Measurements from ENCODE around the gene DOCK10. TPM values are rescaled to one million over a fixed set of nuclear protein-coding genes. Genes with fewer than 3 reads are reported as not detected.

The DOCK10 gene
- total RNA-seq, 1 experiment from 2014 or later = 2.9 TPM

DNA sequence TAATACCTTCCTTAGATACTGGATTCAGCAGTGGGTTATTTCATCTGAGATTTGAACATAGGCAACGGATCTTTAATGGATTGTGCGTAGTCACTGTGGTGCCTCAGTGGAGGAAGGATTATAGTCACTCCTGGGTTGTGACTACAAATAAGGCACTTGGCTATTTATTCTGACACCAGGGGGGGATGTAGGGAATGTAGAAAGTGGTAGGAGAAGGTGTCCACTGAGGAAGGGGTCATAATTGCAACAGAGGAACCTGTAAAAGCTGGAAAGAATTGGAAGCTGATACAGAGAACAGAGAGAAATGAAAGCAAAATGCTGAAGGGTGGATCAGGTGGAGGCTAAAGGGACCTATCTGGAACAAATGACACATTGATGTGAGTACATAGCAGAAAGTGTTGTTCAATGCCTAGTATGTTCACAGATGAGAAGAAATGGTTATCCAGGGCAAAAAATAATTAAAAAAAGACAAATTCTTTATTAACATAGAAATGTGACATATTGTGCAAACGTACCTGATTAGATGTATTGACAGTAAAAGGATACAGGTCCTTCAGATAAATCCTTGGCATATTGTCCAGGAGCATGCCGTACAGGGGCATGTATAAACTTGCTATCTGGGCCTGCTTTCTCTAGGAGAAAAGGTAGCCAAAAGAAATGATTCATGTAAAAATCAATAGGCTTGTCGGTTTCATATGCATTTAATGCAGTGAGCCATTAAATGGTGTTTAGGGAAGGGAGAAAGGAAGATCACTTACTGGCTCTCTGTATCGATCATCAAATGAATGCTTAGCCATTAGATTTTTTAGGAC lies 234.9 kb downstream of the DOCK10 start:
- no peaks in the 10 kb centered on the region for H3K27me3 Mint-ChIP-seq (ENCODE audit: low read depth)
- no peaks in the 10 kb centered on the region for H3K4me1 Mint-ChIP-seq
- no peaks in the 10 kb centered on the region for H3K36me3 Mint-ChIP-seq
- no peak overlapping the region for H3K4me3 Mint-ChIP-seq
- peaks cover 13% of the 10 kb centered on the region for H3K9me3 Mint-ChIP-seq
- CTCF ChIA-PET = no interaction called here
- POLR2A ChIA-PET = no interaction called here
- ATAC-seq (peak; percentile 38; the same call in 1 of the 2 replicates), DNase-seq (ENCODE audit: low spot score) (no peak)
- H3K27ac Mint-ChIP-seq = no peak overlapping the region
- no peak for TF ChIP-seq NR2C2 (CRISPR knock-in tag; IDR thresholded peaks at IDR 0.05)
- no peak for TF ChIP-seq SP1 (CRISPR knock-in tag; conservative IDR thresholded peaks at IDR 0.05)
- no peak for TF ChIP-seq TP53 (CRISPR knock-in tag; IDR thresholded peaks at IDR 0.05)
- TF ChIP-seq ELF4 (CRISPR knock-in tag; IDR thresholded peaks at IDR 0.05; ENCODE audit: low read depth) = no peak
- TF ChIP-seq, protein P1, sequence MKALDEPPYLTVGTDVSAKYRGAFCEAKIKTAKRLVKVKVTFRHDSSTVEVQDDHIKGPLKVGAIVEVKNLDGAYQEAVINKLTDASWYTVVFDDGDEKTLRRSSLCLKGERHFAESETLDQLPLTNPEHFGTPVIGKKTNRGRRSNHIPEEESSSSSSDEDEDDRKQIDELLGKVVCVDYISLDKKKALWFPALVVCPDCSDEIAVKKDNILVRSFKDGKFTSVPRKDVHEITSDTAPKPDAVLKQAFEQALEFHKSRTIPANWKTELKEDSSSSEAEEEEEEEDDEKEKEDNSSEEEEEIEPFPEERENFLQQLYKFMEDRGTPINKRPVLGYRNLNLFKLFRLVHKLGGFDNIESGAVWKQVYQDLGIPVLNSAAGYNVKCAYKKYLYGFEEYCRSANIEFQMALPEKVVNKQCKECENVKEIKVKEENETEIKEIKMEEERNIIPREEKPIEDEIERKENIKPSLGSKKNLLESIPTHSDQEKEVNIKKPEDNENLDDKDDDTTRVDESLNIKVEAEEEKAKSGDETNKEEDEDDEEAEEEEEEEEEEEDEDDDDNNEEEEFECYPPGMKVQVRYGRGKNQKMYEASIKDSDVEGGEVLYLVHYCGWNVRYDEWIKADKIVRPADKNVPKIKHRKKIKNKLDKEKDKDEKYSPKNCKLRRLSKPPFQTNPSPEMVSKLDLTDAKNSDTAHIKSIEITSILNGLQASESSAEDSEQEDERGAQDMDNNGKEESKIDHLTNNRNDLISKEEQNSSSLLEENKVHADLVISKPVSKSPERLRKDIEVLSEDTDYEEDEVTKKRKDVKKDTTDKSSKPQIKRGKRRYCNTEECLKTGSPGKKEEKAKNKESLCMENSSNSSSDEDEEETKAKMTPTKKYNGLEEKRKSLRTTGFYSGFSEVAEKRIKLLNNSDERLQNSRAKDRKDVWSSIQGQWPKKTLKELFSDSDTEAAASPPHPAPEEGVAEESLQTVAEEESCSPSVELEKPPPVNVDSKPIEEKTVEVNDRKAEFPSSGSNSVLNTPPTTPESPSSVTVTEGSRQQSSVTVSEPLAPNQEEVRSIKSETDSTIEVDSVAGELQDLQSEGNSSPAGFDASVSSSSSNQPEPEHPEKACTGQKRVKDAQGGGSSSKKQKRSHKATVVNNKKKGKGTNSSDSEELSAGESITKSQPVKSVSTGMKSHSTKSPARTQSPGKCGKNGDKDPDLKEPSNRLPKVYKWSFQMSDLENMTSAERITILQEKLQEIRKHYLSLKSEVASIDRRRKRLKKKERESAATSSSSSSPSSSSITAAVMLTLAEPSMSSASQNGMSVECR (CRISPR knock-in tag; IDR thresholded peaks at IDR 0.05; ENCODE audit: borderline replicate concordance) = no peak
- no peak for TF ChIP-seq CBFB (CRISPR knock-in tag; IDR thresholded peaks at IDR 0.05; ENCODE audit: low read depth)
- TF ChIP-seq HMGA2 (CRISPR knock-in tag; IDR thresholded peaks at IDR 0.05) = no peak
- no peak for TF ChIP-seq SMAD3 (CRISPR knock-in tag; IDR thresholded peaks at IDR 0.05; ENCODE audit: borderline replicate concordance)
- TF ChIP-seq, protein P2, sequence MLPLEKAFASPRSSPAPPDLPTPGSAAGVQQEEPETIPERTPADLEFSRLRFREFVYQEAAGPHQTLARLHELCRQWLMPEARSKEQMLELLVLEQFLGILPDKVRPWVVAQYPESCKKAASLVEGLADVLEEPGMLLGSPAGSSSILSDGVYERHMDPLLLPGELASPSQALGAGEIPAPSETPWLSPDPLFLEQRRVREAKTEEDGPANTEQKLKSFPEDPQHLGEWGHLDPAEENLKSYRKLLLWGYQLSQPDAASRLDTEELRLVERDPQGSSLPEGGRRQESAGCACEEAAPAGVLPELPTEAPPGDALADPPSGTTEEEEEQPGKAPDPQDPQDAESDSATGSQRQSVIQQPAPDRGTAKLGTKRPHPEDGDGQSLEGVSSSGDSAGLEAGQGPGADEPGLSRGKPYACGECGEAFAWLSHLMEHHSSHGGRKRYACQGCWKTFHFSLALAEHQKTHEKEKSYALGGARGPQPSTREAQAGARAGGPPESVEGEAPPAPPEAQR (CRISPR knock-in tag; IDR thresholded peaks at IDR 0.05) = no peak
- TF ChIP-seq, protein P3, sequence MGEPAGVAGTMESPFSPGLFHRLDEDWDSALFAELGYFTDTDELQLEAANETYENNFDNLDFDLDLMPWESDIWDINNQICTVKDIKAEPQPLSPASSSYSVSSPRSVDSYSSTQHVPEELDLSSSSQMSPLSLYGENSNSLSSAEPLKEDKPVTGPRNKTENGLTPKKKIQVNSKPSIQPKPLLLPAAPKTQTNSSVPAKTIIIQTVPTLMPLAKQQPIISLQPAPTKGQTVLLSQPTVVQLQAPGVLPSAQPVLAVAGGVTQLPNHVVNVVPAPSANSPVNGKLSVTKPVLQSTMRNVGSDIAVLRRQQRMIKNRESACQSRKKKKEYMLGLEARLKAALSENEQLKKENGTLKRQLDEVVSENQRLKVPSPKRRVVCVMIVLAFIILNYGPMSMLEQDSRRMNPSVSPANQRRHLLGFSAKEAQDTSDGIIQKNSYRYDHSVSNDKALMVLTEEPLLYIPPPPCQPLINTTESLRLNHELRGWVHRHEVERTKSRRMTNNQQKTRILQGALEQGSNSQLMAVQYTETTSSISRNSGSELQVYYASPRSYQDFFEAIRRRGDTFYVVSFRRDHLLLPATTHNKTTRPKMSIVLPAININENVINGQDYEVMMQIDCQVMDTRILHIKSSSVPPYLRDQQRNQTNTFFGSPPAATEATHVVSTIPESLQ (CRISPR knock-in tag; IDR thresholded peaks at IDR 0.05) = no peak
- no peak for TF ChIP-seq ZNF671 (CRISPR knock-in tag; IDR thresholded peaks at IDR 0.05)
- TF ChIP-seq, protein P4, sequence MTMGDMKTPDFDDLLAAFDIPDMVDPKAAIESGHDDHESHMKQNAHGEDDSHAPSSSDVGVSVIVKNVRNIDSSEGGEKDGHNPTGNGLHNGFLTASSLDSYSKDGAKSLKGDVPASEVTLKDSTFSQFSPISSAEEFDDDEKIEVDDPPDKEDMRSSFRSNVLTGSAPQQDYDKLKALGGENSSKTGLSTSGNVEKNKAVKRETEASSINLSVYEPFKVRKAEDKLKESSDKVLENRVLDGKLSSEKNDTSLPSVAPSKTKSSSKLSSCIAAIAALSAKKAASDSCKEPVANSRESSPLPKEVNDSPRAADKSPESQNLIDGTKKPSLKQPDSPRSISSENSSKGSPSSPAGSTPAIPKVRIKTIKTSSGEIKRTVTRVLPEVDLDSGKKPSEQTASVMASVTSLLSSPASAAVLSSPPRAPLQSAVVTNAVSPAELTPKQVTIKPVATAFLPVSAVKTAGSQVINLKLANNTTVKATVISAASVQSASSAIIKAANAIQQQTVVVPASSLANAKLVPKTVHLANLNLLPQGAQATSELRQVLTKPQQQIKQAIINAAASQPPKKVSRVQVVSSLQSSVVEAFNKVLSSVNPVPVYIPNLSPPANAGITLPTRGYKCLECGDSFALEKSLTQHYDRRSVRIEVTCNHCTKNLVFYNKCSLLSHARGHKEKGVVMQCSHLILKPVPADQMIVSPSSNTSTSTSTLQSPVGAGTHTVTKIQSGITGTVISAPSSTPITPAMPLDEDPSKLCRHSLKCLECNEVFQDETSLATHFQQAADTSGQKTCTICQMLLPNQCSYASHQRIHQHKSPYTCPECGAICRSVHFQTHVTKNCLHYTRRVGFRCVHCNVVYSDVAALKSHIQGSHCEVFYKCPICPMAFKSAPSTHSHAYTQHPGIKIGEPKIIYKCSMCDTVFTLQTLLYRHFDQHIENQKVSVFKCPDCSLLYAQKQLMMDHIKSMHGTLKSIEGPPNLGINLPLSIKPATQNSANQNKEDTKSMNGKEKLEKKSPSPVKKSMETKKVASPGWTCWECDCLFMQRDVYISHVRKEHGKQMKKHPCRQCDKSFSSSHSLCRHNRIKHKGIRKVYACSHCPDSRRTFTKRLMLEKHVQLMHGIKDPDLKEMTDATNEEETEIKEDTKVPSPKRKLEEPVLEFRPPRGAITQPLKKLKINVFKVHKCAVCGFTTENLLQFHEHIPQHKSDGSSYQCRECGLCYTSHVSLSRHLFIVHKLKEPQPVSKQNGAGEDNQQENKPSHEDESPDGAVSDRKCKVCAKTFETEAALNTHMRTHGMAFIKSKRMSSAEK (CRISPR knock-in tag; IDR thresholded peaks at IDR 0.05; ENCODE audit: borderline replicate concordance) = no peak
- TF ChIP-seq, protein P5, sequence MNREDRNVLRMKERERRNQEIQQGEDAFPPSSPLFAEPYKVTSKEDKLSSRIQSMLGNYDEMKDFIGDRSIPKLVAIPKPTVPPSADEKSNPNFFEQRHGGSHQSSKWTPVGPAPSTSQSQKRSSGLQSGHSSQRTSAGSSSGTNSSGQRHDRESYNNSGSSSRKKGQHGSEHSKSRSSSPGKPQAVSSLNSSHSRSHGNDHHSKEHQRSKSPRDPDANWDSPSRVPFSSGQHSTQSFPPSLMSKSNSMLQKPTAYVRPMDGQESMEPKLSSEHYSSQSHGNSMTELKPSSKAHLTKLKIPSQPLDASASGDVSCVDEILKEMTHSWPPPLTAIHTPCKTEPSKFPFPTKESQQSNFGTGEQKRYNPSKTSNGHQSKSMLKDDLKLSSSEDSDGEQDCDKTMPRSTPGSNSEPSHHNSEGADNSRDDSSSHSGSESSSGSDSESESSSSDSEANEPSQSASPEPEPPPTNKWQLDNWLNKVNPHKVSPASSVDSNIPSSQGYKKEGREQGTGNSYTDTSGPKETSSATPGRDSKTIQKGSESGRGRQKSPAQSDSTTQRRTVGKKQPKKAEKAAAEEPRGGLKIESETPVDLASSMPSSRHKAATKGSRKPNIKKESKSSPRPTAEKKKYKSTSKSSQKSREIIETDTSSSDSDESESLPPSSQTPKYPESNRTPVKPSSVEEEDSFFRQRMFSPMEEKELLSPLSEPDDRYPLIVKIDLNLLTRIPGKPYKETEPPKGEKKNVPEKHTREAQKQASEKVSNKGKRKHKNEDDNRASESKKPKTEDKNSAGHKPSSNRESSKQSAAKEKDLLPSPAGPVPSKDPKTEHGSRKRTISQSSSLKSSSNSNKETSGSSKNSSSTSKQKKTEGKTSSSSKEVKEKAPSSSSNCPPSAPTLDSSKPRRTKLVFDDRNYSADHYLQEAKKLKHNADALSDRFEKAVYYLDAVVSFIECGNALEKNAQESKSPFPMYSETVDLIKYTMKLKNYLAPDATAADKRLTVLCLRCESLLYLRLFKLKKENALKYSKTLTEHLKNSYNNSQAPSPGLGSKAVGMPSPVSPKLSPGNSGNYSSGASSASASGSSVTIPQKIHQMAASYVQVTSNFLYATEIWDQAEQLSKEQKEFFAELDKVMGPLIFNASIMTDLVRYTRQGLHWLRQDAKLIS (CRISPR knock-in tag; IDR thresholded peaks at IDR 0.05; ENCODE audit: borderline replicate concordance) = no peak
- no peak for TF ChIP-seq EMX1 (CRISPR knock-in tag; IDR thresholded peaks at IDR 0.05)
- TF ChIP-seq FOXP1 (CRISPR knock-in tag; IDR thresholded peaks at IDR 0.05; ENCODE audit: borderline replicate concordance) = no peak
- no peak for TF ChIP-seq CREB1 (CRISPR knock-in tag; IDR thresholded peaks at IDR 0.05)
- TF ChIP-seq NFE2L1 (CRISPR knock-in tag; IDR thresholded peaks at IDR 0.05) = no peak
- no peak for TF ChIP-seq ZNF232 (CRISPR knock-in tag; IDR thresholded peaks at IDR 0.05)
- TF ChIP-seq, protein P6, sequence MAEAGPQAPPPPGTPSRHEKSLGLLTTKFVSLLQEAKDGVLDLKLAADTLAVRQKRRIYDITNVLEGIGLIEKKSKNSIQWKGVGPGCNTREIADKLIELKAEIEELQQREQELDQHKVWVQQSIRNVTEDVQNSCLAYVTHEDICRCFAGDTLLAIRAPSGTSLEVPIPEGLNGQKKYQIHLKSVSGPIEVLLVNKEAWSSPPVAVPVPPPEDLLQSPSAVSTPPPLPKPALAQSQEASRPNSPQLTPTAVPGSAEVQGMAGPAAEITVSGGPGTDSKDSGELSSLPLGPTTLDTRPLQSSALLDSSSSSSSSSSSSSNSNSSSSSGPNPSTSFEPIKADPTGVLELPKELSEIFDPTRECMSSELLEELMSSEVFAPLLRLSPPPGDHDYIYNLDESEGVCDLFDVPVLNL (CRISPR knock-in tag; IDR thresholded peaks at IDR 0.05; ENCODE audit: borderline replicate concordance, low read depth) = no peak
